GM19193 (cell line): ENCODE measurements around the gene AKR1E2.

Experiments used
- POLR2A ChIP-seq: IDR thresholded peaks from 4 replicates; pipeline ENCODE4 v1.6.1; 2011; ENCODE audit not compliant: insufficient read depth, insufficient read length; ENCODE audit errors: extremely low read depth

Gene AKR1E2

GRCh38 chr10:4828005-4828404, 2.0 kb downstream of the AKR1E2 start:
- no peak for TF ChIP-seq POLR2A

GRCh38 chr10:4830551-4830950, 4.5 kb downstream of the AKR1E2 start:
- no peak for TF ChIP-seq POLR2A

- no peak for TF ChIP-seq POLR2A
These were observed 5.1 kb downstream of the AKR1E2 start for GRCh38 chr10:4831091-4831490.

- no peak for TF ChIP-seq POLR2A
These were observed 7.3 kb downstream of the AKR1E2 start for GRCh38 chr10:4833286-4833685.

GRCh38 chr10:4834898-4835405, 8.9 kb downstream of the AKR1E2 start:
- no peak for TF ChIP-seq POLR2A

- TF ChIP-seq POLR2A = no peak
These were observed 9.5 kb downstream of the AKR1E2 start for GRCh38 chr10:4835494-4835918.

GRCh38 chr10:4836416-4836969, 10.5 kb downstream of the AKR1E2 start:
- TF ChIP-seq POLR2A = no peak

- no peak for TF ChIP-seq POLR2A
These were observed 11.5 kb downstream of the AKR1E2 start for GRCh38 chr10:4837551-4837950.

GRCh38 chr10:4838743-4839142, 12.7 kb downstream of the AKR1E2 start:
- no peak for TF ChIP-seq POLR2A

- TF ChIP-seq POLR2A = no peak
These were observed 13.3 kb downstream of the AKR1E2 start for GRCh38 chr10:4839353-4839752.

GRCh38 chr10:4840151-4840550, 14.1 kb downstream of the AKR1E2 start:
- TF ChIP-seq POLR2A = no peak

- no peak for TF ChIP-seq POLR2A
These were observed 17.6 kb downstream of the AKR1E2 start for GRCh38 chr10:4843525-4844180.

- TF ChIP-seq POLR2A = no peak
These were observed 18.9 kb downstream of the AKR1E2 start for GRCh38 chr10:4844864-4845263.

- no peak for TF ChIP-seq POLR2A
These were observed 19.8 kb downstream of the AKR1E2 start for GRCh38 chr10:4845766-4846165.

- TF ChIP-seq POLR2A = no peak
These were observed 20.8 kb downstream of the AKR1E2 start for GRCh38 chr10:4846775-4847174.

GRCh38 chr10:4847561-4848355, 21.8 kb downstream of the AKR1E2 start:
- TF ChIP-seq POLR2A = no peak
